ENCODE results near the gene ATP13A1. TPM values are rescaled to one million over a fixed set of nuclear protein-coding genes. Genes with fewer than 3 reads are reported as not detected.

ATP13A1 gene
- total RNA-seq, 2 donors from 2014 or later = 77.0 to 79.8 TPM

DNA sequence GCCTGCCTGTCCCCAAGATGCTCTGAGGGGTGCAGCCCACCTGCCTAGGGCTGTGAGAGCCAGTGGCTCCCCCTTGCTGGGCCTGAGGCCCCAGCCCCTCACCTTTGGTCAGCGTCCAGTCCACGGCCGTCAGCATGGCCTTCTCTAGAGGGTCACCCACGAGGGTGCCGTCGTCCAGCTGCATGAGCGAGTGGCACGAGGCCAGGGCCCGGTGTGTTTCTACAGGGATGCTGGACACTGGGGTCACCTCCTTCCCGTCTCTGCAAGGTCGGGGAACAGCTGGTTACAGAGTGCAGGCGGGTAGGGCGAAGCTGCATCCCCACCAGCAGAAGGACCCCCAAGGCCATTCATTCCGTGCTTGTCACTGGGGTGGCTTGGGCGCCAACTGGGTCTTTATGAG, 9.0 kb downstream of the ATP13A1 start:
- WGBS, 2 experiments (ENCODE audit: insufficient coverage in 1 of 2, insufficient read length in 1 of 2) = 95 to 98% methylated on average over 14 to 15 of the region's 15 CpGs
- DNase-seq = no peak
- no peak overlapping the region for H3K27ac Mint-ChIP-seq
- Histone ChIP-seq H3K9ac (ENCODE audit: extremely low read depth, low read length, poor library complexity, severe bottlenecking) (no peak overlapping the region), H3K9me3 (ENCODE audit: control insufficient read depth, low read length) (no peaks in the 10 kb centered on the region), H3K4me3 (ENCODE audit: low read length) (no peak overlapping the region), H3K27me3 (ENCODE audit: control insufficient read depth, insufficient read depth, low read length, poor library complexity, severe bottlenecking) (no peaks in the 10 kb centered on the region), H3K4me1 (ENCODE audit: control insufficient read depth, insufficient read depth, low read length) (no peaks in the 10 kb centered on the region), H3K27ac (ENCODE audit: low read depth, low read length) (no peak overlapping the region), H3K36me3 (ENCODE audit: control insufficient read depth, insufficient read depth, low read length) (peaks cover 77% of the 10 kb centered on the region)
- H3K9me3 Mint-ChIP-seq = no peaks in the 10 kb centered on the region
- H3K4me3 Mint-ChIP-seq = no peak overlapping the region
- no peaks in the 10 kb centered on the region for H3K4me1 Mint-ChIP-seq
- peaks cover 75% of the 10 kb centered on the region for H3K36me3 Mint-ChIP-seq (ENCODE audit: low read depth)
- TF ChIP-seq, protein P1, sequence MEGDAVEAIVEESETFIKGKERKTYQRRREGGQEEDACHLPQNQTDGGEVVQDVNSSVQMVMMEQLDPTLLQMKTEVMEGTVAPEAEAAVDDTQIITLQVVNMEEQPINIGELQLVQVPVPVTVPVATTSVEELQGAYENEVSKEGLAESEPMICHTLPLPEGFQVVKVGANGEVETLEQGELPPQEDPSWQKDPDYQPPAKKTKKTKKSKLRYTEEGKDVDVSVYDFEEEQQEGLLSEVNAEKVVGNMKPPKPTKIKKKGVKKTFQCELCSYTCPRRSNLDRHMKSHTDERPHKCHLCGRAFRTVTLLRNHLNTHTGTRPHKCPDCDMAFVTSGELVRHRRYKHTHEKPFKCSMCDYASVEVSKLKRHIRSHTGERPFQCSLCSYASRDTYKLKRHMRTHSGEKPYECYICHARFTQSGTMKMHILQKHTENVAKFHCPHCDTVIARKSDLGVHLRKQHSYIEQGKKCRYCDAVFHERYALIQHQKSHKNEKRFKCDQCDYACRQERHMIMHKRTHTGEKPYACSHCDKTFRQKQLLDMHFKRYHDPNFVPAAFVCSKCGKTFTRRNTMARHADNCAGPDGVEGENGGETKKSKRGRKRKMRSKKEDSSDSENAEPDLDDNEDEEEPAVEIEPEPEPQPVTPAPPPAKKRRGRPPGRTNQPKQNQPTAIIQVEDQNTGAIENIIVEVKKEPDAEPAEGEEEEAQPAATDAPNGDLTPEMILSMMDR (conservative IDR thresholded peaks at IDR 0.05) = no peak
- H3K27me3 Mint-ChIP-seq (ENCODE audit: insufficient read depth) = no peaks in the 10 kb centered on the region

DNA sequence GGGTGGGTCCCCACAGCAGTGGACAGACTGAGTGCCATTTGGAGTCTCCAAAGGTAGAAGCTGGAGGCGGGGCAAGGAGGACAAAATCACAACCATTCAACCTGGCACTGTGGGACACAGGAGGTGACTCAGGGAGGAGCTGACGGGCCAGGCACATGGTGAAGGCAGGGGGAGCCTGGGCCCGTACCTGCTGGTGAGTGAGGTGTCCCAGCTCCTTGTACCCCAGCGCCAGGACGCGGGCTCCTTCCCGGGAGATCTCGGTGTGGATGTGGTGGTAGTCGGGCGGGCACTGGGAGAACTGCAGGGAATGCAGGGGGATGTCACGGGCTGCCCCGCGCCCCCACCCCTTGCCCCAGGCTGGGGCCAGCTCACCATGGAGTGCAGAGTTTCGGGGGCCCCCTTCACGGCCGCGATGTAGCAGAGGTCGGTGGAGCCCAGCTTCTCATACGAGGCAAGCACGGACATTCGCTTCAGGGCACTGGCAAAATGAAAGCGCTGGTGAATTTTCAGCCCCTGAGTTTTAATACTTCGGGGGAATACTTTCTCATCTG, 9.8 kb downstream of the ATP13A1 start:
- Mint-ChIP-seq H3K36me3 (ENCODE audit: low read depth) (peaks cover 76% of the 10 kb centered on the region), H3K4me3 (no peak overlapping the region), H3K9me3 (no peaks in the 10 kb centered on the region), H3K4me1 (no peaks in the 10 kb centered on the region), H3K27me3 (ENCODE audit: insufficient read depth) (no peaks in the 10 kb centered on the region), H3K27ac (no peak overlapping the region)
- Histone ChIP-seq H3K4me3 (ENCODE audit: low read length) (no peak overlapping the region), H3K27me3 (ENCODE audit: control insufficient read depth, insufficient read depth, low read length, poor library complexity, severe bottlenecking) (no peaks in the 10 kb centered on the region), H3K4me1 (ENCODE audit: control insufficient read depth, insufficient read depth, low read length) (no peaks in the 10 kb centered on the region), H3K36me3 (ENCODE audit: control insufficient read depth, insufficient read depth, low read length) (peaks cover 76% of the 10 kb centered on the region), H3K27ac (ENCODE audit: low read depth, low read length) (no peak overlapping the region), H3K9ac (ENCODE audit: extremely low read depth, low read length, poor library complexity, severe bottlenecking) (no peak overlapping the region), H3K9me3 (ENCODE audit: control insufficient read depth, low read length) (no peaks in the 10 kb centered on the region)
- WGBS, 2 experiments (ENCODE audit: insufficient coverage in 1 of 2, insufficient read length in 1 of 2) = 96 to 98% methylated on average over 21 to 23 of the region's 23 CpGs
- TF ChIP-seq, protein P1 (conservative IDR thresholded peaks at IDR 0.05) = no peak
- no peak for DNase-seq

DNA sequence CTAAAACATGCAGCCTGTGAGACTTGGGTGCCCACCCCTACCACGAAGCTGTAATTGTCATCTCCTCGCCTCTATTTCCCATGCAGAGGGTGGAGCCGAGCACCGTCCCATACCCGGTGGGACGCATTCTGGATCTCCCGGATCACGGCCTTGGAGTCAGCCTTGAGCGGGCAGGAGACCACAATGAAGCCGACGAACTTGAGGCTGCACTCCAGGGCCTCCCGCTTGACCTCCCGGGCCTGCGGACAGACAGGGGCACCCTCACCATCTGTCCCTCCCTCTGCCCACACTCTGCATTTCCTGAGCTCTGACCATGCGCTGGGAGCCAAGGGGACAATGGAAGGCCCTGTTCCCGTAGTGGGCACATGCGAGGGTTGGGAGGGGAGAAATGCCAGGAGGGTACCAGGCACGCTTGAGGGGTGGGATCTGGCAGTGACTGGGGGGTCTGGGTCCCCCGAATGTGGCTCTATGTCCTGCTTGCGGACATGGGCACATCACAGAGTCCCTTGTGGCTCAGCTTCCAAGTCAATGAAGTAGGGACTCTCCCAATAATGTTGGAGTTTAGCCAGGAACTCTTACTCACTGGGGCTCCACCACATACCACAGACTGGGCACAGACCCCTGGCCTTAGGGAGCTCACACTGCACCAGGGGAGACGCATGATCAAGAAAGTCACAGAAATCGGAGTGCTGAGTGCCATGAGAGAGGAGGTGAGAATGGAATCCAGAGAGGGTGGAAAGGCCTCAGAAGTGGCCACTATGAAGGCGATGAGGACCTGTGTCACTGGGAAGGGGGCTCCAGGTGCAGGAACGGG, 10.8 kb downstream of the ATP13A1 start:
- Mint-ChIP-seq H3K36me3 (ENCODE audit: low read depth) (peaks cover 73% of the 10 kb centered on the region), H3K27ac (peak overlapping the region; percentile 7), H3K4me1 (no peaks in the 10 kb centered on the region), H3K4me3 (no peak overlapping the region), H3K9me3 (no peaks in the 10 kb centered on the region), H3K27me3 (ENCODE audit: insufficient read depth) (no peaks in the 10 kb centered on the region)
- H3K4me3 ChIP-seq (ENCODE audit: low read length) = no peak overlapping the region
- H3K27me3 ChIP-seq (ENCODE audit: control insufficient read depth, insufficient read depth, low read length, poor library complexity, severe bottlenecking) = no peaks in the 10 kb centered on the region
- H3K9me3 ChIP-seq (ENCODE audit: control insufficient read depth, low read length) = no peaks in the 10 kb centered on the region
- no peak for DNase-seq
- TF ChIP-seq, protein P1 (conservative IDR thresholded peaks at IDR 0.05) = no peak
- H3K27ac ChIP-seq (ENCODE audit: low read depth, low read length) = no peak overlapping the region
- 96 to 98% methylated on average over 16 to 24 of the region's 24 CpGs for WGBS, 2 experiments (ENCODE audit: insufficient coverage in 1 of 2, insufficient read length in 1 of 2)
- H3K36me3 ChIP-seq (ENCODE audit: control insufficient read depth, insufficient read depth, low read length) = peaks cover 72% of the 10 kb centered on the region
- no peak overlapping the region for H3K9ac ChIP-seq (ENCODE audit: extremely low read depth, low read length, poor library complexity, severe bottlenecking)
- no peaks in the 10 kb centered on the region for H3K4me1 ChIP-seq (ENCODE audit: control insufficient read depth, insufficient read depth, low read length)
